ENCODE data around the gene NLRP13. TPM values are rescaled to one million over a fixed set of nuclear protein-coding genes. Genes with fewer than 3 reads are reported as not detected.

Gene NLRP13
- total and polyA plus RNA-seq, 9 of the 15 experiments (the other 6 are each of a cell fraction or from before 2014, with no cell fraction given): not detected

GRCh38 chr19:55930996-55931515 is 1.1 kb downstream of the NLRP13 start:
- under 1% methylated on average over 14 of the region's 14 CpGs for WGBS (ENCODE audit: insufficient coverage, low coverage, missing lambda C conversion rate)
- H3K27me3 ChIP-seq (ENCODE audit: control insufficient read depth in 2 of 2, insufficient read depth in 2 of 2, low read length in 2 of 2): peaks cover 10 to 24% of the 10 kb centered on the region in 2 experiments
- intact Hi-C loops (cut with micrococcal nuclease) (no loop called here), in situ Hi-C loops (cut with MboI) (no loop called here)
- H3K4me1 ChIP-seq (replicated peaks in 1 of 2; ENCODE audit: control insufficient read depth in 2 of 2, insufficient read depth in 2 of 2, low read length in 2 of 2): no peaks in the 10 kb centered on the region
- no peak overlapping the region for H3K4me3 ChIP-seq
- no peak for DNase-seq (ENCODE audit: extremely low read depth in 1 of 4, low spot score in 3 of 4)
- H2AFZ ChIP-seq (ENCODE audit: low read depth, low read length): no peak overlapping the region
- no peaks in the 10 kb centered on the region for H4K20me1 ChIP-seq (replicated peaks; ENCODE audit: control insufficient read depth, insufficient read depth, low read length)
- H3K27ac ChIP-seq (ENCODE audit: extremely low read depth, low read depth, low read length): no peak overlapping the region
- H3K9ac ChIP-seq (ENCODE audit: insufficient read depth in 1 of 2, low read depth in 2 of 2, low read length in 2 of 2): no peak overlapping the region
- no peaks in the 10 kb centered on the region for H3K9me3 ChIP-seq (replicated peaks; ENCODE audit: control insufficient read depth, insufficient read depth, low read depth, low read length)
- POLR2A ChIA-PET: interaction anchor here (0.6 kb wide), 1 partner anchor 315 kb away, joined by 3 read pairs; no protein-coding TSS in a partner anchor
- no peaks in the 10 kb centered on the region for H3K79me2 ChIP-seq (ENCODE audit: control insufficient read depth, insufficient read depth, low read length)
- no peak for ATAC-seq
- H3K9me1 ChIP-seq (ENCODE audit: control insufficient read depth, insufficient read depth, low read length): no peaks in the 10 kb centered on the region
- BruUV-seq (replicated peaks): no TSS peak
- CTCF ChIA-PET (ENCODE audit: low intra/inter-chr PET ratio): no interaction called here
- no peaks in the 10 kb centered on the region for H3K36me3 ChIP-seq (ENCODE audit: control insufficient read depth, insufficient read depth, low read length)
- no peak for FAIRE-seq
- H3K4me2 ChIP-seq (ENCODE audit: insufficient read depth, low read length): no peak overlapping the region
- TF ChIP-seq HNRNPK (IDR thresholded peaks at IDR 0.05; ENCODE audit: low read depth, low read length, poor library complexity, severe bottlenecking) (no peak), E2F5 (CRISPR knock-in tag; IDR thresholded peaks at IDR 0.05) (no peak), POLR2B (IDR thresholded peaks at IDR 0.05; ENCODE audit: low read depth, partially characterized antibody) (no peak), E2F1 (CRISPR knock-in tag; IDR thresholded peaks at IDR 0.05) (no peak), HLTF (IDR thresholded peaks at IDR 0.05) (no peak), SMARCA4 (IDR thresholded peaks at IDR 0.05) (no peak), ZNF134 (CRISPR knock-in tag; conservative IDR thresholded peaks at IDR 0.05) (no peak), RBM14 (IDR thresholded peaks at IDR 0.05; ENCODE audit: borderline replicate concordance, insufficient read depth, low read depth, low read length) (no peak), ZNF23 (CRISPR knock-in tag; IDR thresholded peaks at IDR 0.05) (no peak), FOXP1 (CRISPR knock-in tag; IDR thresholded peaks at IDR 0.05) (no peak), SRSF1 (IDR thresholded peaks at IDR 0.05; ENCODE audit: low read depth, low read length) (no peak), ESRRA (IDR thresholded peaks at IDR 0.05; ENCODE audit: borderline replicate concordance, low read depth) (no peak)
